ENCODE measurements around the gene PPL.

GRCh38 chr16:4890026-4890425, 46.9 kb downstream of the PPL start:
- TF ChIP-seq CTCF (conservative IDR thresholded peaks at IDR 0.05 in 1 of 2, IDR thresholded peaks at IDR 0.05 in 1 of 2; ENCODE audit: extremely low read depth in 1 of 2, insufficient read depth in 1 of 2, low read depth in 1 of 2, low read length in 2 of 2) (no peak), EZH2 (IDR thresholded peaks at IDR 0.05; ENCODE audit: borderline replicate concordance, low read length) (no peak)
